ENCODE results near the gene RHOF. TPM values are rescaled to one million over a fixed set of nuclear protein-coding genes. Genes with fewer than 3 reads are reported as not detected.

RHOF gene
- total RNA-seq, 6 experiments from 2014 or later: 3.2 to 4.2 (median 3.6) TPM

DNA sequence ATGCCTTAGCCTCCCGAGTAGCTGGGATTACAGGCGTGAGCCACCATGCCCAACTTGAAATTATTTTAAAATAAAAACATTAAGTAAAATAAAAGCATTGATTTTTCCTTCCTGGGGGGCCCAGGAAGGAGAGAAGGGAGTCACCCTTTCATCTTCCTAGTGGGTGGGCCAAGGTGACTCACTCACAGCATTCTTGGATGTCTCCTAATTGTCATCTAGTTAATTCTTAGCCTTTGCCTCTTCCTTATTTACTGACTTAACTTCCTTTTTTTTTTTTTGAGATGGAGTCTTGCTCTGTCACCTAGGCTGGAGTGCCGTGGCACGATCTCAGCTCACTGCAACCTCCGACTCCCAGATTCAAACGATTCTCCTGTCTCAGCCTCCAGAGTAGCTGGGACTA is 51.7 kb downstream of the RHOF start:
- Mint-ChIP-seq H3K27me3 (ENCODE audit: insufficient read depth) (no peaks in the 10 kb centered on the region; the same call in 1 of the 2 replicates), H3K27ac (no peak overlapping the region), H3K9me3 (no peaks in the 10 kb centered on the region), H3K36me3 (ENCODE audit: low read depth) (0 out of 2 replicates have a peak, but pooled peaks cover 5% of the 10 kb centered on the region), H3K4me3 (no peak overlapping the region), H3K4me1 (ENCODE audit: low read depth) (peaks cover 14% of the 10 kb centered on the region)
- DNase-seq: no peak
- TF ChIP-seq CTCF (IDR thresholded peaks at IDR 0.05): no peak

DNA sequence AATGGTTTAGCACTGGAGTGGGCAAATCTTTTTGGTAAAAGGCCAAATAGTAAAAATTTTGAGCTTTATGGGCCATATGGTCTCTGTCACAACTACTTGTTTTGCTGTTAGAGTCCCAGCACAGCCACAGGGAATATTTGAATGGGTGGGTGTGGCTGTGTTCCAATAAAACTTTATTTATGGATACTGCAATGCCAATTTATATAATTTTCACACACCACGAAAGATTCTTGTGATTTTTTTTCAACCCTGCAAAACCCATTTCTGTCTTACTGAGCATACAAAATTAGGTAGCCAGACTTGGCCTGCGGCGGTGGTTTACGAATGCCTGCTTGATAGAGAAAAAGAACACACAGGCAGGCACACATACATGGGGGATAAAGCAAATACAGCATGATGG is 52.6 kb downstream of the RHOF start:
- Mint-ChIP-seq H3K9me3 (no peaks in the 10 kb centered on the region), H3K4me3 (no peak overlapping the region), H3K27ac (no peak overlapping the region), H3K4me1 (ENCODE audit: low read depth) (peaks cover 14% of the 10 kb centered on the region), H3K36me3 (ENCODE audit: low read depth) (0 out of 2 replicates have a peak, but pooled peaks cover 5% of the 10 kb centered on the region), H3K27me3 (ENCODE audit: insufficient read depth) (no peaks in the 10 kb centered on the region; the same call in 1 of the 2 replicates)
- TF ChIP-seq CTCF (IDR thresholded peaks at IDR 0.05): no peak
- DNase-seq: no peak

DNA sequence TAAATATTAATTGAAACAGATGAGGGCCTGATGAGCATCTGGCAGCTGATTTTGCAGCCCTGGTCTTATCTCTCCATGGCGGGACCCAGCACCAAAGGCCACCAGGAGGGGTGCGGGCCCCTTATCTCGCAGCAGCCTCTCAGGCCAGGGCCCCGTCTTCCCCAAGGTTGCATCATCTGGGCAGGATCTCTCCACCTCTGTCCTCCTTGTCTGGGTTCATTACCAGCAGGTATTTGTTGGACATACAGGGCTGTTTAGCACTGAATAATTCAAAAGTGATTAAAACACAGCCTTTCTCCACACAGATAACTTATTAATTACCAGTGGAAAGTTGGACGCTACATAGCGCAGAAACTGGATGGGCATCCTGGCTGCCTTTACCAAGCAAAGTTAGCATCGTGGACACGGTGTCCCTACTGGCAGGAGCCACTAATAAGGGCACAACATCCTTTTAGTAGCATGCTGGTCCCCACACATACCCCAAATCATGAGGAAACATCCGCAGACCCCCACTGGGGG is 55.1 kb downstream of the RHOF start:
- no peak overlapping the region for H3K4me3 Mint-ChIP-seq
- peaks cover 14% of the 10 kb centered on the region for H3K4me1 Mint-ChIP-seq (ENCODE audit: low read depth)
- no peak for DNase-seq
- no peaks in the 10 kb centered on the region for H3K9me3 Mint-ChIP-seq
- H3K27me3 Mint-ChIP-seq (ENCODE audit: insufficient read depth): no peaks in the 10 kb centered on the region
- TF ChIP-seq CTCF (IDR thresholded peaks at IDR 0.05): no peak
- H3K36me3 Mint-ChIP-seq (ENCODE audit: low read depth): no peaks in the 10 kb centered on the region
- no peak overlapping the region for H3K27ac Mint-ChIP-seq

- Mint-ChIP-seq H3K36me3 (ENCODE audit: low read depth) (no peaks in the 10 kb centered on the region), H3K4me3 (no peak overlapping the region), H3K27me3 (ENCODE audit: insufficient read depth) (no peaks in the 10 kb centered on the region), H3K9me3 (no peaks in the 10 kb centered on the region), H3K4me1 (ENCODE audit: low read depth) (no peaks in the 10 kb centered on the region), H3K27ac (no peak overlapping the region)
- DNase-seq: no peak
- TF ChIP-seq CTCF (IDR thresholded peaks at IDR 0.05): no peak
Measured at GRCh38 chr12:121733849-121734248, 59.6 kb downstream of the RHOF start.

DNA sequence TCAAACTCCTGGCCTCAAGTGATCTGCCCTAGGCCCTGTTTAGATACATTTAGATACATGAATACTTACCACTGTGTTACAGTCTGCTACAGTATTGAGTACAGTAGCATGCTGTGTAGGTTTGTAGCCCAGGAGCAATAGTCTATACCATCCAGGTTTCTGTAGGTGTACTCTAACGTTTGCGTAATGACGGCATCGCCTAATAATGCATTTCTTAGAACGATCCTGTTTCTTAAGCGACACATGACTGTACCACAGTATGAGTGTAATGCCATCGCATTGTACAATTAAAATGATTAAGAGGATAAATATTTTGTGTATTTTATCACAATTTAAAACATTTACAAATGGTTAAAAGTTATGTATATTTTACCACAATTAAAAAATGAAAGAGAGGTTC is 62.0 kb downstream of the RHOF start:
- Mint-ChIP-seq H3K27me3 (ENCODE audit: insufficient read depth) (no peaks in the 10 kb centered on the region), H3K4me1 (ENCODE audit: low read depth) (no peaks in the 10 kb centered on the region), H3K27ac (no peak overlapping the region), H3K4me3 (no peak overlapping the region), H3K36me3 (ENCODE audit: low read depth) (no peaks in the 10 kb centered on the region), H3K9me3 (no peaks in the 10 kb centered on the region)
- no peak for DNase-seq
- no peak for TF ChIP-seq CTCF (IDR thresholded peaks at IDR 0.05)

DNA sequence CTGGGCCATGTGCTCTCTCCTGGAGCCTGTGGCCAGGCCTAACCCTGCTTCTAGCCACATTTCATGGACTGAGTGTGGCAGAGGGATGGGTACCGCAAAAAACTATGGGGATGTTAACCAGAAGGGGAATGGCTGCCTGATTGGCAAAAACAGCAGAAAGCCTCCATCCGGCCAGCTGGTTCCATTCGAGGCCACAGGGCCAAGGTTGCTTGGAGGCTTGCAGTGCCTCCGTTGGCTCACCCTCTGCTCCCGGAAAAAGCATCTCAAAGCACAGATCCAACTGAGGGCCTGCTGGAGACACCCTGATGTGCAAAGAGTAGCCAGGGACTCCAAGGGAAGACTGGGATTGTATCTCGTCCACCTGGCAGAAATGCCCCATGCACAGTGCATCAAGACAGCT is 64.5 kb downstream of the RHOF start:
- H3K27me3 Mint-ChIP-seq (ENCODE audit: insufficient read depth): no peaks in the 10 kb centered on the region
- no peaks in the 10 kb centered on the region for H3K9me3 Mint-ChIP-seq
- no peak overlapping the region for H3K4me3 Mint-ChIP-seq
- H3K36me3 Mint-ChIP-seq (ENCODE audit: low read depth): peaks cover 15% of the 10 kb centered on the region
- TF ChIP-seq CTCF (IDR thresholded peaks at IDR 0.05): no peak
- no peak for DNase-seq
- H3K27ac Mint-ChIP-seq: no peak overlapping the region
- H3K4me1 Mint-ChIP-seq (ENCODE audit: low read depth): peaks cover 6% of the 10 kb centered on the region; the same call in 1 of the 2 replicates
